GM06990 (cell line): ENCODE results near the gene OR7G3.

Experiments
- DNase-seq: peaks from one replicate; pipeline ENCODE4 v3.0.0-alpha.2; 2011; ENCODE audit not compliant: insufficient read length; ENCODE audit errors: extremely low read depth
- H3K27me3 ChIP-seq: replicated peaks from 2 replicates; pipeline ENCODE4 v1.6.0; 2011; ENCODE audit warnings: low read length; ENCODE audit not compliant: control insufficient read depth, insufficient read depth
- H3K36me3 ChIP-seq: 2 replicates; pipeline ENCODE4 v1.5.1; 2011; ENCODE audit warnings: low read length; ENCODE audit not compliant: control insufficient read depth, insufficient read depth
- H3K4me3 ChIP-seq: replicated peaks from 2 replicates; pipeline ENCODE4 v1.5.1; 2011; ENCODE audit warnings: low read depth, mild to moderate bottlenecking, control low read depth, low read length
- TF ChIP-seq, protein P1 (sequence below): IDR thresholded peaks from 2 replicates; pipeline ENCODE4 v1.5.1; 2011; ENCODE audit warnings: low read length, control low read depth, mild to moderate bottlenecking, inconsistent platforms; ENCODE audit not compliant: insufficient read depth, poor library complexity, severe bottlenecking

The OR7G3 gene

DNA sequence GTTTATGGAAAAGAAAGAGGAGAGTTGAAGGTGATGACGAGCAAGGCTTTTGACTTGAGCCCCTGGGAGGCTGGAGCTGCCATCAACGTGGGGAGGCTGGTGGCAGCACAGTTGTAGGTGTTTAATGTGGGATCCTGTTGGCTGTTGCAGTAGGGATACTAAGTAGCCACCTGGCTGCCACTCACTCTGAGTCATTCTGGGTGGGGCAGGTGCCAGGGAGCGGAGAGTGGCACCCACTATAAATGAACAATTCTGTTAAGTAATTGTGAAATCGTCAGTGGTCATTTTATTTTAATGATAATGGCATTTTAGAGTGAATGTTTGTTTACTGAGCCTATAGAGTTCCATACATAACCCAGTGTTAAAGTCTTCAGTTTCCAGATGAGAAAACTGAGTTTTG is 23.2 kb upstream of the OR7G3 start:
- no peaks in the 10 kb centered on the region for H3K27me3 ChIP-seq
- peaks cover 13% of the 10 kb centered on the region for H3K36me3 ChIP-seq
- TF ChIP-seq, protein P1, sequence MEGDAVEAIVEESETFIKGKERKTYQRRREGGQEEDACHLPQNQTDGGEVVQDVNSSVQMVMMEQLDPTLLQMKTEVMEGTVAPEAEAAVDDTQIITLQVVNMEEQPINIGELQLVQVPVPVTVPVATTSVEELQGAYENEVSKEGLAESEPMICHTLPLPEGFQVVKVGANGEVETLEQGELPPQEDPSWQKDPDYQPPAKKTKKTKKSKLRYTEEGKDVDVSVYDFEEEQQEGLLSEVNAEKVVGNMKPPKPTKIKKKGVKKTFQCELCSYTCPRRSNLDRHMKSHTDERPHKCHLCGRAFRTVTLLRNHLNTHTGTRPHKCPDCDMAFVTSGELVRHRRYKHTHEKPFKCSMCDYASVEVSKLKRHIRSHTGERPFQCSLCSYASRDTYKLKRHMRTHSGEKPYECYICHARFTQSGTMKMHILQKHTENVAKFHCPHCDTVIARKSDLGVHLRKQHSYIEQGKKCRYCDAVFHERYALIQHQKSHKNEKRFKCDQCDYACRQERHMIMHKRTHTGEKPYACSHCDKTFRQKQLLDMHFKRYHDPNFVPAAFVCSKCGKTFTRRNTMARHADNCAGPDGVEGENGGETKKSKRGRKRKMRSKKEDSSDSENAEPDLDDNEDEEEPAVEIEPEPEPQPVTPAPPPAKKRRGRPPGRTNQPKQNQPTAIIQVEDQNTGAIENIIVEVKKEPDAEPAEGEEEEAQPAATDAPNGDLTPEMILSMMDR: no peak
- no peak overlapping the region for H3K4me3 ChIP-seq
- DNase-seq: no peak

DNA sequence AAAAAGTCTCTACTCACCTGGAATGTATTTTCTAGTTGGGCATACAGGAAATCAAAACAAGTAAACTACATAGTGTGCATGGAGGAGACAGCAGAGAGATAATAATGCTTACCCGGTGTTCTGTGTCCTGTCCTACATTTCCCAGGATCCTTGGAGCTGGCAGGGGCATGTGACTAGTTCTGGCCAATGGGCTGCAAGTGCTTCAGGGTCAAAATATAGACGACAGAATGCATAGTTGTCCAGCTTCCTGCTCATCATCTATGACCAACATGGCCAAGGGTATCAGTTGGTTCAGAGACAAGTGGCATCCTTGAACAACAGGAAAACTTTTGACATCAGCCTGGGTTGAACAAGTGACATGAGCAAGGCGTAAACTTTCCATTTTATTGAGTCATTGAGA is 21.9 kb upstream of the OR7G3 start:
- no peak for DNase-seq
- Histone ChIP-seq H3K27me3 (no peaks in the 10 kb centered on the region), H3K36me3 (peaks cover 13% of the 10 kb centered on the region), H3K4me3 (no peak overlapping the region)
- TF ChIP-seq, protein P1: no peak

DNA sequence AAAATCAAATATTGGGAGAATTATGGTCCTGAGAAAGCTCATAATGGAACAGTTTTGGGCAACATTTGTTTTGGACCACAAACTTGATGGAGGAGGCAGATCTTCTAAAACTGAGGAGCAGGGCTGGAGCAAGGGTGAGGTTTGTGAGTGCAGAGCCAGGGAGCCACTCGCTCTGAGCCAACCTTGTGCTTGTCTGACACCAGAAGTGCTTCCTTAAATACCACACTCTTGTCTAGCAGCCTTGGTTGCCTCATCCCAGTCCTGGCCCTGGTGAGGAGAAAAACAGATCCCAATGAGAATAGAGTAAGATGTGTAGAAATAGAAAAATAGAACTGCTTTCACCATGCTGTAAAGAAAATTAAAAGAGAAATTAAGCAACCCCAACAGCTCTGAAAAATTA is 20.1 kb upstream of the OR7G3 start:
- no peak for DNase-seq
- H3K36me3 ChIP-seq: peaks cover 8% of the 10 kb centered on the region
- TF ChIP-seq, protein P1: no peak
- H3K4me3 ChIP-seq: no peak overlapping the region
- H3K27me3 ChIP-seq: no peaks in the 10 kb centered on the region

DNA sequence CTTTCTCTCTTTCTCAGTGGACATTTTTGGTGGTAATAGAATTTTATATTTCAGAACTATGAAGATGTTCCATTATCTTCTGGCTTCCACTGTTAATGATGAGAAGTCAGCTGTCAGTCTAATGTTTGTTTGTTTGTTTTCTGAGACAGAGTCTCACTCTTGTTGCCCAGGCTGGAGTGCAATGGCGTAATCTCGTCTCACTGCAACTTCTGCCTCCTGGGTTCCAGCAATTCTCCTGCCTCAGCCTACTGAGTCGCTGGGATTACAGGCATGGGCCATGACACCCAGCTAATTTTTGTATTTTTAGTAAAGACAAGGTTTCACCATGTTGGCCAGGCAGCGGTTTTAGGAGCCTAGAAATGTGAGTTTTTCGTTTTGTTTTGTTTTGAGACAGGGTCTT is 18.2 kb upstream of the OR7G3 start:
- no peak overlapping the region for H3K4me3 ChIP-seq
- DNase-seq: no peak
- peaks cover 8% of the 10 kb centered on the region for H3K36me3 ChIP-seq
- TF ChIP-seq, protein P1: no peak
- no peaks in the 10 kb centered on the region for H3K27me3 ChIP-seq

DNA sequence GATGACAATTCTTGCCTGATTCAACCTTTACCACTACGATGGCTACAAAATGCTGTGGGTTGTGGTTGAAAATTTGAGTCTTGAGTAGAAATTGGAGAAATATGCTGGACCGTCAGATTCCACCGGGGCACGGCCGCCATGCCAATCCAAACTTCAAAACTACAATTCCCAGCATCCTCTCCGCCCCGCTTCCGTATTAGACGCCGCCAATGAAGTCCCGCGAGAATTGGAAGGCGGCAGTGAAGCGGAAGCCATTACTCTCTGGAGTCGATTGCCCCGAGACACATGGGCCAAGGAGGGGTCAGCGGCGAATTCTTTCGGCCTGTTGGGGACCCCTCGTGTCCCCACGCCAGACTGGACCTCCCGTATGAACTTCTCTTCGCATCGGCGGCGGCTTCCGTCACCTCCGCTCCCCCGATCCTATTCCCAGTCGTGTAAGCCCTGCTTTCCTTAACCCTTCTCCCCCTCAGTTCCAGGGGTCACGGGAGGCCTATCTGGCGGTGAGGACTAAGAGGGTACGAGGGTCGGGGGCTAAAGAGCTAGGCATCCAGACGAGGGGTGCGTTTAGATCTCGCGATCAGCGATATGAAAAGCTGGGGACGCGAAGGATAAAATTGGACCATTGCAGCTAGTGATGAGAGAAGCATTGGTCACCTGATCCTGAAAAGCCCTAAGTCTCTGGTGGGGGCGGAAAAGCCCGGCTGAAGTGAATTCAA is 13.6 kb upstream of the OR7G3 start, which contains the start of gene ZNF317:
TSS of gene ZNF317 (plus strand) at position 239 of the 716 bp plus-strand sequence. CDS start 15,620 bp downstream, outside the sequence.
- Histone ChIP-seq H3K27me3 (no peaks in the 10 kb centered on the region), H3K4me3 (peak within 1 kb of the TSS; percentile 99), H3K36me3 (no peaks in the 10 kb centered on the region; the same call in 1 of the 2 replicates)
- peak; percentile 84 for DNase-seq
- TF ChIP-seq, protein P1: no peak
